HG02798 (cell line): ENCODE measurements around the gene FYB2.
A peak's percentile ranks its signal among the peaks of the same experiment; 100 is the strongest.
"Not testable (repeated sequence)": the region's sequence is repeated elsewhere in the genome, so short reads cannot be mapped to it uniquely, and the experiment has no call there.

ENCODE experiments used
- ATAC-seq: cut with Tn5 transposase; IDR thresholded peaks from one replicate; pipeline ENCODE4 v1.9.1; 2021; ENCODE audit warnings: mild to moderate bottlenecking; ENCODE audit not compliant: unreplicated experiment, poor library complexity

The FYB2 gene

GRCh38 chr1:56799605-56800400, 19.4 kb downstream of the FYB2 start:
- no peak for ATAC-seq

- no peak for ATAC-seq
These were observed 21.1 kb downstream of the FYB2 start for GRCh38 chr1:56798053-56798471.

GRCh38 chr1:56797065-56797685, 22.0 kb downstream of the FYB2 start:
- ATAC-seq, result no peak

- ATAC-seq, result no peak
These were observed 23.3 kb downstream of the FYB2 start for GRCh38 chr1:56795870-56796269.

- no peak for ATAC-seq
These were observed 29.2 kb downstream of the FYB2 start for GRCh38 chr1:56790036-56790435.

- ATAC-seq, result no peak
These were observed 30.6 kb downstream of the FYB2 start for GRCh38 chr1:56788588-56788987.

- ATAC-seq, result no peak
These were observed 31.1 kb downstream of the FYB2 start for GRCh38 chr1:56788102-56788501.

- no peak for ATAC-seq
These were observed 31.9 kb downstream of the FYB2 start for GRCh38 chr1:56787330-56787729.

- no peak for ATAC-seq
These were observed 36.4 kb downstream of the FYB2 start for GRCh38 chr1:56782773-56783172.

GRCh38 chr1:56780826-56781225, 38.4 kb downstream of the FYB2 start:
- ATAC-seq, result no peak

GRCh38 chr1:56780128-56780750, 39.0 kb downstream of the FYB2 start:
- no peak for ATAC-seq

- no peak for ATAC-seq
These were observed 41.2 kb downstream of the FYB2 start for GRCh38 chr1:56777972-56778371.

GRCh38 chr1:56774732-56775131, 44.5 kb downstream of the FYB2 start:
- ATAC-seq, result not testable (repeated sequence)

- ATAC-seq, result peak; percentile 73
These were observed 45.1 kb downstream of the FYB2 start for GRCh38 chr1:56774067-56774609.

GRCh38 chr1:56773341-56774066, 45.7 kb downstream of the FYB2 start:
- no peak for ATAC-seq

- ATAC-seq, result no peak
These were observed 47.5 kb downstream of the FYB2 start for GRCh38 chr1:56771717-56772116.

- no peak for ATAC-seq
These were observed 60.4 kb downstream of the FYB2 start for GRCh38 chr1:56758794-56759193.

- no peak for ATAC-seq
These were observed 61.1 kb downstream of the FYB2 start for GRCh38 chr1:56758135-56758534.

GRCh38 chr1:56755911-56756310, 63.3 kb downstream of the FYB2 start:
- ATAC-seq, result no peak

GRCh38 chr1:56754708-56755479, 64.3 kb downstream of the FYB2 start:
- no peak for ATAC-seq
